DND-41 (cell line): ENCODE results near the gene ZNF488.

ENCODE experiments used
- EZH2 ChIP-seq: IDR thresholded peaks from 3 replicates; pipeline ENCODE4 v1.6.1; 2012; ENCODE audit warnings: borderline replicate concordance, low read depth, mild to moderate bottlenecking, moderate library complexity, low read length, inconsistent platforms; ENCODE audit not compliant: severe bottlenecking
- TF ChIP-seq, protein P1 (sequence below): IDR thresholded peaks from 2 replicates; pipeline ENCODE4 v1.5.1; 2012; ENCODE audit warnings: borderline replicate concordance, low read length, moderate library complexity, mild to moderate bottlenecking; ENCODE audit not compliant: poor library complexity, severe bottlenecking; ENCODE audit errors: extremely low read depth

DNA sequence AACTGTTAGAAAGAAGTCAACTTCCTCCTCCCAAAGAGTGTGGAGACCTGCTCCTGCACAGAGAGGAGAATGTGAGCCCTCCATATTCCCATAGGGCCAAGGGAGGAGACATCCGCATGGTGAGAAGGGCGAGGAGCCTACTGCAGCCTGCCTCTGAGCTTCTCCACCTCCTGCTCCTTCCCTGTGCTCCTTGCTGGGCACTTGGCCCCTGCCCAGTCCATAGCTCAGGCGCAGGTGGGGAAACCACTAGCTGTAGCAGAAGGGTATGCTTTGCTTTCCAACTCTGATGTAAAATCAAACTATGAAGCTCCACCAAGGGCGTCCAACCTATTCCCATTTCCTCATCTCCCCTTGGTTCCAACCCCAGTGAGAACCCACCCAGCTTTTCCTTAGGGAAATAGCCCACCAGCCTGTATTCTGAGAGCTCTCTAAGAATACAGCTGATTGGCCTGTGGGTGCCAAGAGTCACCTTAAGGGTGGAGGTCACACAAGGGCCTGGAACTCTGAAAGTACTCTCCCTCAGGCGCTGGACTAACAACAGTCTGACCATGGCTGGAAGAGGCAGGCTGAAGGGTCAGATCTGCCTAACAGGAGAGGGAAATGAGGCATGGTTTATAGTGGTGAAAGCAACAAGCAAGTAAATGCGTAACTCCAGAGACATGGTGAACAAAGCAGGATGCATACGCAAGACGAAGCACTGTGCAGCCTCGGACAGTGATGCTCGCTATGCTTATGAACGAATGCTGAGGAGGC lies 13.9 kb downstream of the ZNF488 start:
- TF ChIP-seq, protein P1, sequence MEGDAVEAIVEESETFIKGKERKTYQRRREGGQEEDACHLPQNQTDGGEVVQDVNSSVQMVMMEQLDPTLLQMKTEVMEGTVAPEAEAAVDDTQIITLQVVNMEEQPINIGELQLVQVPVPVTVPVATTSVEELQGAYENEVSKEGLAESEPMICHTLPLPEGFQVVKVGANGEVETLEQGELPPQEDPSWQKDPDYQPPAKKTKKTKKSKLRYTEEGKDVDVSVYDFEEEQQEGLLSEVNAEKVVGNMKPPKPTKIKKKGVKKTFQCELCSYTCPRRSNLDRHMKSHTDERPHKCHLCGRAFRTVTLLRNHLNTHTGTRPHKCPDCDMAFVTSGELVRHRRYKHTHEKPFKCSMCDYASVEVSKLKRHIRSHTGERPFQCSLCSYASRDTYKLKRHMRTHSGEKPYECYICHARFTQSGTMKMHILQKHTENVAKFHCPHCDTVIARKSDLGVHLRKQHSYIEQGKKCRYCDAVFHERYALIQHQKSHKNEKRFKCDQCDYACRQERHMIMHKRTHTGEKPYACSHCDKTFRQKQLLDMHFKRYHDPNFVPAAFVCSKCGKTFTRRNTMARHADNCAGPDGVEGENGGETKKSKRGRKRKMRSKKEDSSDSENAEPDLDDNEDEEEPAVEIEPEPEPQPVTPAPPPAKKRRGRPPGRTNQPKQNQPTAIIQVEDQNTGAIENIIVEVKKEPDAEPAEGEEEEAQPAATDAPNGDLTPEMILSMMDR, result no peak
- TF ChIP-seq EZH2, result no peak
